ENCODE measurements around the gene ZNF581. TPM values are rescaled to one million over a fixed set of nuclear protein-coding genes. Genes with fewer than 3 reads are reported as not detected.

Gene ZNF581
- total RNA-seq, 1 donor from 2014 or later = 24.7 TPM

GRCh38 chr19:55668603-55669348 is 25.3 kb downstream of the ZNF581 start:
- no peaks in the 10 kb centered on the region for H3K27me3 Mint-ChIP-seq (ENCODE audit: low read depth)
- H3K4me1 Mint-ChIP-seq (ENCODE audit: low read depth) = peaks cover 14% of the 10 kb centered on the region
- H3K4me3 Mint-ChIP-seq (ENCODE audit: unreplicated experiment) = no peak overlapping the region
- H3K27ac Mint-ChIP-seq (ENCODE audit: unreplicated experiment) = no peak overlapping the region
- DNase-seq (ENCODE audit: low spot score) = peak; percentile 81
- TF ChIP-seq CTCF (IDR thresholded peaks at IDR 0.05) = no peak
- H3K9me3 Mint-ChIP-seq (ENCODE audit: low read depth) = no peaks in the 10 kb centered on the region
- H3K36me3 Mint-ChIP-seq (ENCODE audit: low read depth) = peaks cover 20% of the 10 kb centered on the region

- no peak for TF ChIP-seq CTCF (IDR thresholded peaks at IDR 0.05)
- Mint-ChIP-seq H3K4me1 (ENCODE audit: low read depth) (peaks cover 19% of the 10 kb centered on the region), H3K27me3 (ENCODE audit: low read depth) (no peaks in the 10 kb centered on the region), H3K9me3 (ENCODE audit: low read depth) (no peaks in the 10 kb centered on the region), H3K27ac (ENCODE audit: unreplicated experiment) (no peak overlapping the region), H3K4me3 (ENCODE audit: unreplicated experiment) (no peak overlapping the region), H3K36me3 (ENCODE audit: low read depth) (peaks cover 13% of the 10 kb centered on the region)
- peak; percentile 86 for DNase-seq (ENCODE audit: low spot score)
These were observed 26.2 kb downstream of the ZNF581 start for GRCh38 chr19:55669418-55670279.

- peak; percentile 100 for DNase-seq (ENCODE audit: low spot score)
- no peaks in the 10 kb centered on the region for H3K27me3 Mint-ChIP-seq (ENCODE audit: low read depth)
- H3K4me3 Mint-ChIP-seq (ENCODE audit: unreplicated experiment) = no peak overlapping the region
- H3K27ac Mint-ChIP-seq (ENCODE audit: unreplicated experiment) = peak overlapping the region; percentile 58
- no peak for TF ChIP-seq CTCF (IDR thresholded peaks at IDR 0.05)
- H3K36me3 Mint-ChIP-seq (ENCODE audit: low read depth) = peaks cover 11% of the 10 kb centered on the region
- H3K9me3 Mint-ChIP-seq (ENCODE audit: low read depth) = no peaks in the 10 kb centered on the region
- peaks cover 20% of the 10 kb centered on the region for H3K4me1 Mint-ChIP-seq (ENCODE audit: low read depth)
These were observed 27.0 kb downstream of the ZNF581 start for GRCh38 chr19:55670280-55671053.

- H3K27ac Mint-ChIP-seq (ENCODE audit: unreplicated experiment) = peak overlapping the region; percentile 58
- H3K4me1 Mint-ChIP-seq (ENCODE audit: low read depth) = peaks cover 22% of the 10 kb centered on the region
- no peak overlapping the region for H3K4me3 Mint-ChIP-seq (ENCODE audit: unreplicated experiment)
- peaks cover 10% of the 10 kb centered on the region for H3K36me3 Mint-ChIP-seq (ENCODE audit: low read depth)
- DNase-seq (ENCODE audit: low spot score) = no peak
- H3K27me3 Mint-ChIP-seq (ENCODE audit: low read depth) = no peaks in the 10 kb centered on the region
- H3K9me3 Mint-ChIP-seq (ENCODE audit: low read depth) = no peaks in the 10 kb centered on the region
- TF ChIP-seq CTCF (IDR thresholded peaks at IDR 0.05) = no peak
These were observed 27.6 kb downstream of the ZNF581 start for GRCh38 chr19:55671054-55671378.

GRCh38 chr19:55672418-55672817 is 29.0 kb downstream of the ZNF581 start:
- H3K27ac Mint-ChIP-seq (ENCODE audit: unreplicated experiment) = peak overlapping the region; percentile 6
- no peaks in the 10 kb centered on the region for H3K9me3 Mint-ChIP-seq (ENCODE audit: low read depth)
- H3K4me3 Mint-ChIP-seq (ENCODE audit: unreplicated experiment) = no peak overlapping the region

More at GRCh38 chr19:55672418-55672817, 29.0 kb downstream of the ZNF581 start:
- H3K27me3 Mint-ChIP-seq (ENCODE audit: low read depth) = no peaks in the 10 kb centered on the region
- peaks cover 36% of the 10 kb centered on the region for H3K4me1 Mint-ChIP-seq (ENCODE audit: low read depth)
- peaks cover 9% of the 10 kb centered on the region for H3K36me3 Mint-ChIP-seq (ENCODE audit: low read depth)
- no peak for DNase-seq (ENCODE audit: low spot score)
- TF ChIP-seq CTCF (IDR thresholded peaks at IDR 0.05) = no peak
